Astrocyte of the spinal cord (primary cell): Measurements from ENCODE around the gene CDHR5.

Experiments
- DNase-seq: peaks from one replicate; pipeline ENCODE4 v3.0.0; 2011; ENCODE audit warnings: low read depth, low spot score
- H3K4me3 ChIP-seq: 2 replicates; pipeline ENCODE4 v1.5.1; 2011; ENCODE audit warnings: low read depth, mild to moderate bottlenecking, low read length, moderate library complexity
- CTCF ChIP-seq: IDR thresholded peaks from 2 replicates; pipeline ENCODE4 v1.5.1; 2012; ENCODE audit warnings: low read depth, mild to moderate bottlenecking, low read length, inconsistent platforms
- in situ Hi-C: cut with HindIII; loops from 2 replicates; pipeline ENCODE4 v1.10.0; 2017; ENCODE audit warnings: low sequenced_read_pairs

The CDHR5 gene

GRCh38 chr11:614021-614622 lies 10.6 kb downstream of the CDHR5 start:
- no peak for TF ChIP-seq CTCF
- in situ Hi-C loops: no loop called here
- no peak for DNase-seq
- no peak overlapping the region for H3K4me3 ChIP-seq

- DNase-seq: no peak
- in situ Hi-C loops: no loop called here
- no peak for TF ChIP-seq CTCF
- H3K4me3 ChIP-seq: no peak overlapping the region
Measured at GRCh38 chr11:613369-613968, 11.3 kb downstream of the CDHR5 start.

GRCh38 chr11:612961-613300 lies 11.8 kb downstream of the CDHR5 start:
- no peak for DNase-seq
- in situ Hi-C loops: no loop called here
- no peak overlapping the region for H3K4me3 ChIP-seq
- no peak for TF ChIP-seq CTCF

GRCh38 chr11:612201-612960 lies 12.4 kb downstream of the CDHR5 start:
- DNase-seq: no peak
- in situ Hi-C loops: no loop called here
- TF ChIP-seq CTCF: peak; percentile 31
- H3K4me3 ChIP-seq: no peak overlapping the region

DNA sequence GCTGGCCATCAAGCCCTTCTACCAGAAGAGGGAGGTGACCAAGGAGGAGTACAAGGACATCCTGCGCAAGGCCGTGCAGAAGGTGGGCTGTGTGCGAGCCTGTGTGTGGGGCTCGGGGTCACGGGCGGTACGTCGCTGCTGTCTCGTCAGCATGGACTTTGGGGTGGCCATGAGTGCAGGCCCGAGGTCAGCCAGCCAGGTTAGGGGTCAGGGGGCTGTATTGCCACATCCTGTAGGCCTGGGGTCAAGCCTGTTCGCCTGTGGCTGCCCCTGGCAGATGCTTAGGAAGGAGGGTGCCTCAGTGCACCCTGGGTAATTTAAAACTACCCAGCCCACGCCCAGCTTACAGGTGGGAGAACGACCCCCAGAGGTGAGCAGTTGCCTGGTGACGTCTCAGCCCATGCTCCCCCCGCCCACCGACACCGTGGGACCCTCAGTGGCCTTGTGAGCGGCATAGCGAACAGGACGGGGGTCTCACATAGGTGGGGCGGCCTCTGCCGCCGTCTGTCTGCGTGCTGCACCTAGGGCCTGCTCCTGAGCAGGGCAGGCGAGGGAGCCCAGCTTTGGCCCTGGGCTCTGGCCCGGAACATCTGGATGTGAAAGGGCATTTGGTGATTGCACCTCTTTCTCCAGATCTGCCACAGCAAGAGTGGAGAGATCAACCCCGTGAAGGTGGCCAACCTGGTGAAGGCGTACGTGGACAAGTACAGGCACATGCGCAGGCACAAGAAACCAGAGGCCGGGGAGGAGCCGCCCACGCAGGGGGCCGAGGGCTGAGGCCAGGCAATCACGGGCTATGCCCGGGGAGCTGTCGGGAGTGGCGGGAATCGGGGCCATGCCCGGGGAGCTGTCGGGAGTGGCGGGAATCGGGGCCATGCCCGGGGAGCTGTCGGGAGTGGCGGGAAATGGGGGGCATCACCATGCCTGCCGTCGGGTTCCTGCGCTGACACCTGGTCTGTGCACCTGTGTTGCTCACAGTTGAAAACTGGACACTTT lies 13.5 kb downstream of the CDHR5 start:
- in situ Hi-C loops: no loop called here
- no peak for DNase-seq
- no peak overlapping the region for H3K4me3 ChIP-seq
- no peak for TF ChIP-seq CTCF

- DNase-seq: no peak
- TF ChIP-seq CTCF: no peak
- in situ Hi-C loops: no loop called here
- H3K4me3 ChIP-seq: no peak overlapping the region
Measured at GRCh38 chr11:610146-610801, 14.5 kb downstream of the CDHR5 start.
